Measurements from ENCODE around the gene MCFD2.

DNA sequence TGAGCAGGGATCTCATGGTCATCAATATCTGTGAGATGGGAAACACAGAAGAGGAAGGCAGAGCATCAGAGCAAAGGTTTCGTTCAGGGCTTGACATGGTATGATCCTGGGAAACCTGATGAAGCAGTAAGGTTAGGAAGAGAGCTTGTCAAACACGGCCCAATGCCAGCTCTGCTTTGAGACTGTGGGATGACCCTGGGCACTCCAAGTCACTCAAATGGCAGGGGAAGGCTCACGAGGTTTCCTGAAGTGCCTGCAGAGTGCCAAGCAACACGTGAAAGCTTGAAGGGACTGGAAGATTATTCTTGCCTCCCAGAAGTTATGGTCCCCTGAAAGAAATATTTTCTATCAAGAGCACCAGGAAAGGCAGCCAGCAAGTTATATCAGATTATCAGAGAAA, 6.5 kb downstream of the MCFD2 start:
- no peak for TF ChIP-seq POLR2A (IDR thresholded peaks at IDR 0.05; ENCODE audit: low read length)
- TF ChIP-seq GATA1 (IDR thresholded peaks at IDR 0.05; ENCODE audit: low read depth, low read length) = no peak
